HEK293 (cell line): ENCODE data around the gene RPL11.

Experiments used
- FEZF1 ChIP-seq: fragments of 450-650 bp; formaldehyde crosslinking; IDR thresholded peaks from 2 replicates; pipeline ENCODE4 v1.5.1; 2016; ENCODE audit warnings: missing biosample characterization, missing genetic modification characterization
- GLI4 ChIP-seq: fragments of 450-650 bp; formaldehyde crosslinking; IDR thresholded peaks from 2 replicates; pipeline ENCODE4 v1.5.1; 2016; ENCODE audit warnings: missing biosample characterization, missing genetic modification characterization
- HOXC10 ChIP-seq: sonication (generic); formaldehyde crosslinking; IDR thresholded peaks from 2 replicates; pipeline ENCODE4 v1.8.1; 2023; ENCODE audit warnings: mild to moderate bottlenecking, missing genetic modification reagents
- KLF7 ChIP-seq: fragments of 450-650 bp; formaldehyde crosslinking; IDR thresholded peaks from 2 replicates; pipeline ENCODE4 v1.5.1; 2016; ENCODE audit warnings: missing biosample characterization, missing genetic modification characterization, borderline replicate concordance
- PRDM1 ChIP-seq: fragments of 450-650 bp; formaldehyde crosslinking; IDR thresholded peaks from 2 replicates; pipeline ENCODE4; 2016; ENCODE audit warnings: missing biosample characterization, missing genetic modification characterization
- SALL2 ChIP-seq: fragments of 450-650 bp; formaldehyde crosslinking; IDR thresholded peaks from 2 replicates; pipeline ENCODE4 v1.5.0; 2017; ENCODE audit warnings: missing biosample characterization, mild to moderate bottlenecking, missing genetic modification characterization, borderline replicate concordance
- SCRT2 ChIP-seq: fragments of 450-650 bp; formaldehyde crosslinking; IDR thresholded peaks from 2 replicates; pipeline ENCODE4 v1.5.1; 2016; ENCODE audit warnings: missing biosample characterization, missing genetic modification characterization
- TCF7L2 ChIP-seq: IDR thresholded peaks from 2 replicates; pipeline ENCODE4 v1.6.1; 2011; ENCODE audit warnings: low read depth, mild to moderate bottlenecking, inconsistent platforms, low read length, moderate library complexity, borderline replicate concordance
- WT1 ChIP-seq: fragments of 450-650 bp; formaldehyde crosslinking; IDR thresholded peaks from 2 replicates; pipeline ENCODE4 v1.5.1; 2016; ENCODE audit warnings: missing biosample characterization, missing genetic modification characterization
- ZFP37 ChIP-seq: fragments of 450-650 bp; formaldehyde crosslinking; IDR thresholded peaks from 2 replicates; pipeline ENCODE4 v1.5.1; 2016; ENCODE audit warnings: missing biosample characterization, missing genetic modification characterization
- ZFP41 ChIP-seq: fragments of 450-650 bp; formaldehyde crosslinking; IDR thresholded peaks from 2 replicates; pipeline ENCODE4 v1.5.1; 2016; ENCODE audit warnings: missing biosample characterization, missing genetic modification characterization, borderline replicate concordance
- ZNF10 ChIP-seq: fragments of 450-650 bp; formaldehyde crosslinking; IDR thresholded peaks from 2 replicates; pipeline ENCODE4 v1.5.1; 2017; ENCODE audit warnings: missing biosample characterization, missing genetic modification characterization
- ZNF2 ChIP-seq: fragments of 450-650 bp; formaldehyde crosslinking; IDR thresholded peaks from 2 replicates; pipeline ENCODE4 v1.5.1; 2016; ENCODE audit warnings: missing biosample characterization, missing genetic modification characterization
- ZNF221 ChIP-seq: fragments of 450-650 bp; formaldehyde crosslinking; IDR thresholded peaks from 2 replicates; pipeline ENCODE4 v1.5.1; 2017; ENCODE audit warnings: missing biosample characterization, missing genetic modification characterization, borderline replicate concordance
- ZNF239 ChIP-seq: fragments of 450-650 bp; formaldehyde crosslinking; IDR thresholded peaks from 2 replicates; pipeline ENCODE4 v1.5.1; 2016; ENCODE audit warnings: missing biosample characterization, missing genetic modification characterization
- ZNF416 ChIP-seq: fragments of 450-650 bp; formaldehyde crosslinking; IDR thresholded peaks from 2 replicates; pipeline ENCODE4 v1.5.1; 2016; ENCODE audit warnings: missing biosample characterization, missing genetic modification characterization
- ZNF426 ChIP-seq: fragments of 450-650 bp; formaldehyde crosslinking; IDR thresholded peaks from 2 replicates; pipeline ENCODE4 v1.5.1; 2017; ENCODE audit warnings: missing biosample characterization, missing genetic modification characterization, mild to moderate bottlenecking, inconsistent platforms, moderate library complexity
- ZNF530 ChIP-seq: fragments of 450-650 bp; formaldehyde crosslinking; IDR thresholded peaks from 2 replicates; pipeline ENCODE4 v1.5.1; 2016; ENCODE audit warnings: low read depth, missing biosample characterization, missing genetic modification characterization
- ZNF560 ChIP-seq: fragments of 450-650 bp; formaldehyde crosslinking; IDR thresholded peaks from 2 replicates; pipeline ENCODE4 v1.5.1; 2017; ENCODE audit warnings: missing biosample characterization, missing genetic modification characterization, borderline replicate concordance
- ZNF621 ChIP-seq: fragments of 450-650 bp; formaldehyde crosslinking; IDR thresholded peaks from 2 replicates; pipeline ENCODE4 v1.5.1; 2017; ENCODE audit warnings: missing biosample characterization, missing genetic modification characterization
- ZNF777 ChIP-seq: fragments of 450-650 bp; formaldehyde crosslinking; IDR thresholded peaks from 2 replicates; pipeline ENCODE4 v1.5.1; 2017; ENCODE audit warnings: missing biosample characterization, missing genetic modification characterization, borderline replicate concordance
- ZNF792 ChIP-seq: fragments of 450-650 bp; formaldehyde crosslinking; IDR thresholded peaks from 2 replicates; pipeline ENCODE4 v1.5.1; 2016; ENCODE audit warnings: missing biosample characterization, missing genetic modification characterization
- TF ChIP-seq, protein P1 (sequence below): fragments of 450-650 bp; IDR thresholded peaks from 2 replicates; pipeline ENCODE4 v1.5.1; 2018; ENCODE audit warnings: missing biosample characterization, mild to moderate bottlenecking, missing genetic modification characterization
- TF ChIP-seq, protein P2 (sequence below): fragments of 450-650 bp; formaldehyde crosslinking; IDR thresholded peaks from 2 replicates; pipeline ENCODE4 v1.5.1; 2016; ENCODE audit warnings: missing biosample characterization, missing genetic modification characterization
- TF ChIP-seq, protein P3 (sequence below): fragments of 450-650 bp; formaldehyde crosslinking; conservative IDR thresholded peaks from 2 replicates; pipeline ENCODE4 v1.5.1; 2016; ENCODE audit warnings: low read depth, missing biosample characterization, missing genetic modification characterization
- TF ChIP-seq, protein P4 (sequence below): fragments of 450-650 bp; IDR thresholded peaks from 2 replicates; pipeline ENCODE4 v1.5.1; 2018; ENCODE audit warnings: missing biosample characterization, missing genetic modification characterization
- TF ChIP-seq, protein P5 (sequence below): fragments of 450-650 bp; formaldehyde crosslinking; IDR thresholded peaks from 2 replicates; pipeline ENCODE4 v1.5.1; 2016; ENCODE audit warnings: missing biosample characterization, missing genetic modification characterization

RPL11 gene

DNA sequence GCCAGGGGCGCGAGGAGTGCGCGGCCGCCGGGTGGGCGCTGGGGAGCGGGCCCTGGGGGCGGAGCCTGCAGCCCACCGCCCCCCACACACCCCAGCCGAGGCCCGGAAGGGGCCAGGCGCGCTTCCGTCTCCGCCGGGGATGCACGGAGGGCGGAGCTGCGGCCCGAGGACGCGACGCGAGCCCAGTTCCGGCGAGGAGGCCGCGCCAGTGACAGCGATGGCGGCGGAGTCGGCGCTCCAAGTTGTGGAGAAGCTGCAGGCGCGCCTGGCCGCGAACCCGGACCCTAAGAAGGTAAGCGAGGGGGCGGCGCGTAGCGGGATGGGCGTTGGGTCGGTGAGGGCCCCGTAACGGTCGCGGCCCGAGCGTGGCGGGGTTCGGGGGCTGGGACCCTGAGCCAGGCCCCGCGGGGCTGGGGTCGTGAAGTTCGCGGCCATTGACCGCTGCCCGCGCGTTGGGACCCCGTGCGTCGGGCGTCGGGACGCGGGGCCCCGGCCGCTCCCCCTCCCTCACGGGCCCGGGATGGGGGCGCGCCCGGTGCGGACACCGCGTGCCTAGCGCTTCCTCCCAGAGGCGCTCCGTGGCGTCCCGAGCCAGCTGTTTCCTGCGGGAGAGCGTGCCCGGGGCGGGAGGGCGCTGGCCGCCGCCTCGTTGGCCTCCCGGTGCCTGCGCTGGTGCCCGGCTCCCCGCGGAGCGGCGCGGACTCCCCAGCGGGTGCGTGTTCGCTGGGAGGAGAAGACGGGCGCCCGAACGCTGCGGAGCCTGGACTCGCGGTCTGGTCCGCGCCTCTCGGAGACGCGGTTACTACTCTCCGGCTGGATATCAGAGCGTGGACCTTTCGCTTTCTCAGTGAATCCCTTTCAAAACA lies 51.9 kb downstream of the RPL11 start, which contains the start of gene ELOA (continued):
- TF ChIP-seq, protein P1, sequence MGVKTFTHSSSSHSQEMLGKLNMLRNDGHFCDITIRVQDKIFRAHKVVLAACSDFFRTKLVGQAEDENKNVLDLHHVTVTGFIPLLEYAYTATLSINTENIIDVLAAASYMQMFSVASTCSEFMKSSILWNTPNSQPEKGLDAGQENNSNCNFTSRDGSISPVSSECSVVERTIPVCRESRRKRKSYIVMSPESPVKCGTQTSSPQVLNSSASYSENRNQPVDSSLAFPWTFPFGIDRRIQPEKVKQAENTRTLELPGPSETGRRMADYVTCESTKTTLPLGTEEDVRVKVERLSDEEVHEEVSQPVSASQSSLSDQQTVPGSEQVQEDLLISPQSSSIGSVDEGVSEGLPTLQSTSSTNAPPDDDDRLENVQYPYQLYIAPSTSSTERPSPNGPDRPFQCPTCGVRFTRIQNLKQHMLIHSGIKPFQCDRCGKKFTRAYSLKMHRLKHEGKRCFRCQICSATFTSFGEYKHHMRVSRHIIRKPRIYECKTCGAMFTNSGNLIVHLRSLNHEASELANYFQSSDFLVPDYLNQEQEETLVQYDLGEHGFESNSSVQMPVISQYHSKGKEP (tag by site-specific recombination): 0 out of 2 replicates have a peak, but pooled peaks have one; percentile 36
- TF ChIP-seq, protein P2, sequence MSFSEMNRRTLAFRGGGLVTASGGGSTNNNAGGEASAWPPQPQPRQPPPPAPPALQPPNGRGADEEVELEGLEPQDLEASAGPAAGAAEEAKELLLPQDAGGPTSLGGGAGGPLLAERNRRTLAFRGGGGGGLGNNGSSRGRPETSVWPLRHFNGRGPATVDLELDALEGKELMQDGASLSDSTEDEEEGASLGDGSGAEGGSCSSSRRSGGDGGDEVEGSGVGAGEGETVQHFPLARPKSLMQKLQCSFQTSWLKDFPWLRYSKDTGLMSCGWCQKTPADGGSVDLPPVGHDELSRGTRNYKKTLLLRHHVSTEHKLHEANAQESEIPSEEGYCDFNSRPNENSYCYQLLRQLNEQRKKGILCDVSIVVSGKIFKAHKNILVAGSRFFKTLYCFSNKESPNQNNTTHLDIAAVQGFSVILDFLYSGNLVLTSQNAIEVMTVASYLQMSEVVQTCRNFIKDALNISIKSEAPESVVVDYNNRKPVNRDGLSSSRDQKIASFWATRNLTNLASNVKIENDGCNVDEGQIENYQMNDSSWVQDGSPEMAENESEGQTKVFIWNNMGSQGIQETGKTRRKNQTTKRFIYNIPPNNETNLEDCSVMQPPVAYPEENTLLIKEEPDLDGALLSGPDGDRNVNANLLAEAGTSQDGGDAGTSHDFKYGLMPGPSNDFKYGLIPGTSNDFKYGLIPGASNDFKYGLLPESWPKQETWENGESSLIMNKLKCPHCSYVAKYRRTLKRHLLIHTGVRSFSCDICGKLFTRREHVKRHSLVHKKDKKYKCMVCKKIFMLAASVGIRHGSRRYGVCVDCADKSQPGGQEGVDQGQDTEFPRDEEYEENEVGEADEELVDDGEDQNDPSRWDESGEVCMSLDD (tag by site-specific recombination): no peak
- TF ChIP-seq ZNF560 (tag by site-specific recombination) (no peak), ZNF530 (tag by site-specific recombination) (no peak), GLI4 (tag by site-specific recombination) (no peak), ZNF416 (no peak), ZFP41 (tag by site-specific recombination) (no peak), ZNF2 (tag by site-specific recombination) (peak; percentile 56; the same call in 1 of the 2 replicates), PRDM1 (peak; percentile 51; the same call in 1 of the 2 replicates), ZNF221 (tag by site-specific recombination) (no peak), FEZF1 (tag by site-specific recombination) (no peak), TCF7L2 (no peak), HOXC10 (CRISPR knock-in tag) (no peak), SALL2 (tag by site-specific recombination) (no peak), WT1 (no peak), ZNF10 (tag by site-specific recombination) (no peak), SCRT2 (tag by site-specific recombination) (no peak), ZNF426 (tag by site-specific recombination) (no peak), ZNF621 (no peak), ZNF792 (tag by site-specific recombination) (0 out of 2 replicates have a peak, but pooled peaks have one; percentile 37), ZFP37 (no peak), ZNF239 (no peak), KLF7 (tag by site-specific recombination) (no peak), ZNF777 (tag by site-specific recombination) (no peak)
- TF ChIP-seq, protein P3, sequence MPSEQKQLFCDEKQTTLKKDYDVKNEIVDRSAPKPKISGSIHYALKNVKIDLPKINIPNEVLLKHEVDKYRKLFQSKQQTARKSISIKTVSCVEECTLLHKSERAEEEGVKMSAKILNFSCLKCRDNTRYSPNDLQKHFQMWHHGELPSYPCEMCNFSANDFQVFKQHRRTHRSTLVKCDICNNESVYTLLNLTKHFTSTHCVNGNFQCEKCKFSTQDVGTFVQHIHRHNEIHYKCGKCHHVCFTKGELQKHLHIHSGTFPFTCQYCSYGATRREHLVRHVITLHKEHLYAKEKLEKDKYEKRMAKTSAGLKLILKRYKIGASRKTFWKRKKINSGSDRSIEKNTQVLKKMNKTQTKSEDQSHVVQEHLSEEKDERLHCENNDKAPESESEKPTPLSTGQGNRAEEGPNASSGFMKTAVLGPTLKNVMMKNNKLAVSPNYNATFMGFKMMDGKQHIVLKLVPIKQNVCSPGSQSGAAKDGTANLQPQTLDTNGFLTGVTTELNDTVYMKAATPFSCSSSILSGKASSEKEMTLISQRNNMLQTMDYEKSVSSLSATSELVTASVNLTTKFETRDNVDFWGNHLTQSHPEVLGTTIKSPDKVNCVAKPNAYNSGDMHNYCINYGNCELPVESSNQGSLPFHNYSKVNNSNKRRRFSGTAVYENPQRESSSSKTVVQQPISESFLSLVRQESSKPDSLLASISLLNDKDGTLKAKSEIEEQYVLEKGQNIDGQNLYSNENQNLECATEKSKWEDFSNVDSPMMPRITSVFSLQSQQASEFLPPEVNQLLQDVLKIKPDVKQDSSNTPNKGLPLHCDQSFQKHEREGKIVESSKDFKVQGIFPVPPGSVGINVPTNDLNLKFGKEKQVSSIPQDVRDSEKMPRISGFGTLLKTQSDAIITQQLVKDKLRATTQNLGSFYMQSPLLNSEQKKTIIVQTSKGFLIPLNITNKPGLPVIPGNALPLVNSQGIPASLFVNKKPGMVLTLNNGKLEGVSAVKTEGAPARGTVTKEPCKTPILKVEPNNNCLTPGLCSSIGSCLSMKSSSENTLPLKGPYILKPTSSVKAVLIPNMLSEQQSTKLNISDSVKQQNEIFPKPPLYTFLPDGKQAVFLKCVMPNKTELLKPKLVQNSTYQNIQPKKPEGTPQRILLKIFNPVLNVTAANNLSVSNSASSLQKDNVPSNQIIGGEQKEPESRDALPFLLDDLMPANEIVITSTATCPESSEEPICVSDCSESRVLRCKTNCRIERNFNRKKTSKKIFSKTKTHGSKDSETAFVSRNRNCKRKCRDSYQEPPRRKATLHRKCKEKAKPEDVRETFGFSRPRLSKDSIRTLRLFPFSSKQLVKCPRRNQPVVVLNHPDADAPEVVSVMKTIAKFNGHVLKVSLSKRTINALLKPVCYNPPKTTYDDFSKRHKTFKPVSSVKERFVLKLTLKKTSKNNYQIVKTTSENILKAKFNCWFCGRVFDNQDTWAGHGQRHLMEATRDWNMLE (tag by site-specific recombination): 0 out of 2 replicates have a peak, but pooled peaks have one; percentile 33
- TF ChIP-seq, protein P4, sequence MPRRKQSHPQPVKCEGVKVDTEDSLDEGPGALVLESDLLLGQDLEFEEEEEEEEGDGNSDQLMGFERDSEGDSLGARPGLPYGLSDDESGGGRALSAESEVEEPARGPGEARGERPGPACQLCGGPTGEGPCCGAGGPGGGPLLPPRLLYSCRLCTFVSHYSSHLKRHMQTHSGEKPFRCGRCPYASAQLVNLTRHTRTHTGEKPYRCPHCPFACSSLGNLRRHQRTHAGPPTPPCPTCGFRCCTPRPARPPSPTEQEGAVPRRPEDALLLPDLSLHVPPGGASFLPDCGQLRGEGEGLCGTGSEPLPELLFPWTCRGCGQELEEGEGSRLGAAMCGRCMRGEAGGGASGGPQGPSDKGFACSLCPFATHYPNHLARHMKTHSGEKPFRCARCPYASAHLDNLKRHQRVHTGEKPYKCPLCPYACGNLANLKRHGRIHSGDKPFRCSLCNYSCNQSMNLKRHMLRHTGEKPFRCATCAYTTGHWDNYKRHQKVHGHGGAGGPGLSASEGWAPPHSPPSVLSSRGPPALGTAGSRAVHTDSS (tag by site-specific recombination): no peak; the same call in 1 of the 2 replicates
- TF ChIP-seq, protein P5, sequence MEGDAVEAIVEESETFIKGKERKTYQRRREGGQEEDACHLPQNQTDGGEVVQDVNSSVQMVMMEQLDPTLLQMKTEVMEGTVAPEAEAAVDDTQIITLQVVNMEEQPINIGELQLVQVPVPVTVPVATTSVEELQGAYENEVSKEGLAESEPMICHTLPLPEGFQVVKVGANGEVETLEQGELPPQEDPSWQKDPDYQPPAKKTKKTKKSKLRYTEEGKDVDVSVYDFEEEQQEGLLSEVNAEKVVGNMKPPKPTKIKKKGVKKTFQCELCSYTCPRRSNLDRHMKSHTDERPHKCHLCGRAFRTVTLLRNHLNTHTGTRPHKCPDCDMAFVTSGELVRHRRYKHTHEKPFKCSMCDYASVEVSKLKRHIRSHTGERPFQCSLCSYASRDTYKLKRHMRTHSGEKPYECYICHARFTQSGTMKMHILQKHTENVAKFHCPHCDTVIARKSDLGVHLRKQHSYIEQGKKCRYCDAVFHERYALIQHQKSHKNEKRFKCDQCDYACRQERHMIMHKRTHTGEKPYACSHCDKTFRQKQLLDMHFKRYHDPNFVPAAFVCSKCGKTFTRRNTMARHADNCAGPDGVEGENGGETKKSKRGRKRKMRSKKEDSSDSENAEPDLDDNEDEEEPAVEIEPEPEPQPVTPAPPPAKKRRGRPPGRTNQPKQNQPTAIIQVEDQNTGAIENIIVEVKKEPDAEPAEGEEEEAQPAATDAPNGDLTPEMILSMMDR: 0 out of 2 replicates have a peak, but pooled peaks have one; percentile 28
